ENCODE results near the gene LANCL3. TPM values are rescaled to one million over a fixed set of nuclear protein-coding genes. Genes with fewer than 3 reads are reported as not detected.

LANCL3 gene
- total and polyA plus RNA-seq, 7 donors: 1.6 to 7.5 (median 3.6) TPM

GRCh38 chrX:37677765-37678164, 106.3 kb downstream of the LANCL3 start:
- Histone ChIP-seq H3K27me3 (no peaks in the 10 kb centered on the region), H3K4me3 (no peak overlapping the region), H3K9me3 (no peaks in the 10 kb centered on the region), H3K36me3 (no peaks in the 10 kb centered on the region), H3K27ac (no peak overlapping the region), H3K4me1 (peaks cover 0 to 25% (median 0%) of the 10 kb centered on the region in 4 donors)
- no peak for TF ChIP-seq POLR2AphosphoS5 (IDR thresholded peaks at IDR 0.05)
- TF ChIP-seq CTCF (IDR thresholded peaks at IDR 0.05): no peak
- no peak for TF ChIP-seq POLR2A (IDR thresholded peaks at IDR 0.05)
- no peak for TF ChIP-seq EP300 (IDR thresholded peaks at IDR 0.05)
- intact Hi-C loops (cut with DNase I): no loop called here
- 89 to 95% methylated on average over 1 of the region's 1 CpG for whole genome bisulfite sequencing, 2 donors
- no peak for DNase-seq

- Histone ChIP-seq H3K9me3 (no peaks in the 10 kb centered on the region), H3K27ac (peak overlapping the region in 3 of 4 donors; percentile 44 to 58 (median 56)), H3K36me3 (no peaks in the 10 kb centered on the region), H3K27me3 (no peaks in the 10 kb centered on the region), H3K4me3 (no peak overlapping the region), H3K4me1 (peaks cover 0 to 26% (median 0%) of the 10 kb centered on the region in 4 donors)
- WGBS, 2 donors: 95% methylated on average over 1 of the region's 1 CpG
- intact Hi-C loops (cut with DNase I): no loop called here
- TF ChIP-seq POLR2AphosphoS5 (IDR thresholded peaks at IDR 0.05) (no peak), EP300 (IDR thresholded peaks at IDR 0.05) (no peak), POLR2A (IDR thresholded peaks at IDR 0.05) (no peak), CTCF (IDR thresholded peaks at IDR 0.05) (no peak)
- DNase-seq: no peak
These were observed 107.1 kb downstream of the LANCL3 start for GRCh38 chrX:37678574-37678973.

GRCh38 chrX:37679230-37679629, 107.8 kb downstream of the LANCL3 start:
- Histone ChIP-seq H3K27me3 (no peaks in the 10 kb centered on the region), H3K36me3 (no peaks in the 10 kb centered on the region), H3K27ac (peak overlapping the region in 3 of 4 donors; percentile 44 to 58 (median 56)), H3K9me3 (no peaks in the 10 kb centered on the region), H3K4me1 (peaks cover 0 to 32% (median 0%) of the 10 kb centered on the region in 4 donors), H3K4me3 (no peak overlapping the region)
- WGBS, 2 donors: 30 to 67% methylated on average over 1 of the region's 1 CpG
- intact Hi-C loops (cut with DNase I): no loop called here
- TF ChIP-seq POLR2AphosphoS5 (IDR thresholded peaks at IDR 0.05) (no peak), CTCF (IDR thresholded peaks at IDR 0.05) (no peak), POLR2A (IDR thresholded peaks at IDR 0.05) (no peak), EP300 (IDR thresholded peaks at IDR 0.05) (no peak)
- no peak for DNase-seq

GRCh38 chrX:37679888-37680287, 108.4 kb downstream of the LANCL3 start:
- 68 to 71% methylated on average over 1 of the region's 1 CpG for WGBS, 2 donors
- Histone ChIP-seq H3K4me3 (no peak overlapping the region), H3K4me1 (peaks cover 0 to 32% (median under 1%) of the 10 kb centered on the region in 4 donors), H3K27me3 (no peaks in the 10 kb centered on the region), H3K9me3 (no peaks in the 10 kb centered on the region), H3K36me3 (no peaks in the 10 kb centered on the region), H3K27ac (peak overlapping the region in 3 of 4 donors; percentile 44 to 58 (median 56))
- intact Hi-C loops (cut with DNase I): loop anchor here (10.0 kb wide), 1 partner anchor 105 kb away; the partner anchor contains the start of gene LANCL3
- no peak for TF ChIP-seq EP300 (IDR thresholded peaks at IDR 0.05)
- TF ChIP-seq POLR2A (IDR thresholded peaks at IDR 0.05): no peak
- TF ChIP-seq CTCF (IDR thresholded peaks at IDR 0.05): no peak
- no peak for TF ChIP-seq POLR2AphosphoS5 (IDR thresholded peaks at IDR 0.05)
- no peak for DNase-seq

GRCh38 chrX:37684426-37684825, 113.0 kb downstream of the LANCL3 start:
- no peak for DNase-seq
- Histone ChIP-seq H3K27ac (peak overlapping the region; percentile 85 to 92 (median 87)), H3K36me3 (no peaks in the 10 kb centered on the region), H3K4me3 (no peak overlapping the region), H3K27me3 (no peaks in the 10 kb centered on the region), H3K9me3 (no peaks in the 10 kb centered on the region), H3K4me1 (peaks cover 0 to 22% (median 9%) of the 10 kb centered on the region in 4 donors)
- TF ChIP-seq POLR2AphosphoS5 (IDR thresholded peaks at IDR 0.05): peak in 3 of 4 donors; percentile 15 to 40 (median 28)
- peak in 2 of 4 donors; percentile 4 to 35 for TF ChIP-seq EP300 (IDR thresholded peaks at IDR 0.05)
- no peak for TF ChIP-seq CTCF (IDR thresholded peaks at IDR 0.05)
- no peak for TF ChIP-seq POLR2A (IDR thresholded peaks at IDR 0.05)
- intact Hi-C loops (cut with DNase I): loop anchor here (10.0 kb wide), 1 partner anchor 110 kb away; the partner anchor contains the start of gene LANCL3
